IPS DF 6.9 (cell line): ENCODE results near the gene DRAP1.

Source experiments
- DNase-seq: peaks from one replicate; pipeline ENCODE4 v3.0.0-alpha.2; 2013; ENCODE audit warnings: low read depth, low spot score
- H3K27ac ChIP-seq: one replicate; pipeline ENCODE4 v1.5.1; 2013; ENCODE audit warnings: low read length, control low read depth
- H3K27me3 ChIP-seq: 2 replicates; pipeline ENCODE4 v1.6.1; 2013; ENCODE audit warnings: mild to moderate bottlenecking, low read length; ENCODE audit not compliant: control insufficient read depth, insufficient read depth
- H3K36me3 ChIP-seq: 2 replicates; pipeline ENCODE4 v1.6.1; 2013; ENCODE audit warnings: low read length; ENCODE audit not compliant: control insufficient read depth, insufficient read depth
- H3K4me1 ChIP-seq: 2 replicates; pipeline ENCODE4 v1.6.1; 2013; ENCODE audit warnings: low read length; ENCODE audit not compliant: control insufficient read depth, insufficient read depth
- H3K4me3 ChIP-seq: 2 replicates; pipeline ENCODE4 v1.5.1; 2013; ENCODE audit warnings: mild to moderate bottlenecking, low read length
- H3K9me3 ChIP-seq: 2 replicates; pipeline ENCODE4 v1.6.1; 2013; ENCODE audit warnings: low read length, inconsistent platforms; ENCODE audit not compliant: control insufficient read depth, insufficient read depth
- WGBS: extraction: QIAGEN DNeasy Blood & Tissue Kit; methylation state at CpG from one replicate; pipeline ENCODE4 v1.1.7; 2013; ENCODE audit warnings: mixed read lengths, missing lambda C conversion rate; ENCODE audit not compliant: insufficient read length, insufficient coverage; 5-methylcytosine and 5-hydroxymethylcytosine counted together

The DRAP1 gene

GRCh38 chr11:65907878-65908277 is 11.3 kb upstream of the DRAP1 start:
- DNase-seq, result no peak
- WGBS, result no CpG with 5 or more reads among the region's 6 CpGs
- Histone ChIP-seq H3K4me3 (no peak overlapping the region), H3K27ac (no peak overlapping the region), H3K9me3 (no peaks in the 10 kb centered on the region), H3K27me3 (no peaks in the 10 kb centered on the region; the same call in 1 of the 2 replicates), H3K36me3 (no peaks in the 10 kb centered on the region), H3K4me1 (peaks cover 1% of the 10 kb centered on the region; the same call in 1 of the 2 replicates)

- peaks cover 3% of the 10 kb centered on the region; the same call in 1 of the 2 replicates for H3K4me1 ChIP-seq
- no peak for DNase-seq
- H3K27me3 ChIP-seq, result no peaks in the 10 kb centered on the region
- H3K27ac ChIP-seq, result no peak overlapping the region
- H3K9me3 ChIP-seq, result no peaks in the 10 kb centered on the region
- no peaks in the 10 kb centered on the region for H3K36me3 ChIP-seq
- WGBS, result no CpG with 5 or more reads among the region's 14 CpGs
- no peak overlapping the region for H3K4me3 ChIP-seq
Observed at GRCh38 chr11:65911682-65912568, 7.3 kb upstream of the DRAP1 start.

- Histone ChIP-seq H3K4me3 (no peak overlapping the region), H3K36me3 (no peaks in the 10 kb centered on the region; the same call in 1 of the 2 replicates), H3K9me3 (no peaks in the 10 kb centered on the region), H3K4me1 (peaks cover 3% of the 10 kb centered on the region; the same call in 1 of the 2 replicates), H3K27me3 (no peaks in the 10 kb centered on the region), H3K27ac (no peak overlapping the region)
- WGBS, result no CpG with 5 or more reads among the region's 4 CpGs
- DNase-seq, result no peak
Observed at GRCh38 chr11:65912845-65913244, 6.4 kb upstream of the DRAP1 start.

- WGBS, result no CpG with 5 or more reads among the region's 10 CpGs
- Histone ChIP-seq H3K4me1 (peaks cover 3% of the 10 kb centered on the region; the same call in 1 of the 2 replicates), H3K4me3 (no peak overlapping the region), H3K27me3 (no peaks in the 10 kb centered on the region), H3K9me3 (no peaks in the 10 kb centered on the region), H3K27ac (no peak overlapping the region), H3K36me3 (no peaks in the 10 kb centered on the region; the same call in 1 of the 2 replicates)
- DNase-seq, result no peak
Observed at GRCh38 chr11:65915101-65915820, 4.0 kb upstream of the DRAP1 start.

GRCh38 chr11:65915821-65916251 is 3.4 kb upstream of the DRAP1 start:
- Histone ChIP-seq H3K4me1 (peaks cover 3% of the 10 kb centered on the region; the same call in 1 of the 2 replicates), H3K27me3 (no peaks in the 10 kb centered on the region), H3K4me3 (no peak overlapping the region), H3K36me3 (no peaks in the 10 kb centered on the region; the same call in 1 of the 2 replicates), H3K27ac (no peak overlapping the region), H3K9me3 (no peaks in the 10 kb centered on the region)
- no peak for DNase-seq
- no CpG with 5 or more reads among the region's 13 CpGs for WGBS

DNA sequence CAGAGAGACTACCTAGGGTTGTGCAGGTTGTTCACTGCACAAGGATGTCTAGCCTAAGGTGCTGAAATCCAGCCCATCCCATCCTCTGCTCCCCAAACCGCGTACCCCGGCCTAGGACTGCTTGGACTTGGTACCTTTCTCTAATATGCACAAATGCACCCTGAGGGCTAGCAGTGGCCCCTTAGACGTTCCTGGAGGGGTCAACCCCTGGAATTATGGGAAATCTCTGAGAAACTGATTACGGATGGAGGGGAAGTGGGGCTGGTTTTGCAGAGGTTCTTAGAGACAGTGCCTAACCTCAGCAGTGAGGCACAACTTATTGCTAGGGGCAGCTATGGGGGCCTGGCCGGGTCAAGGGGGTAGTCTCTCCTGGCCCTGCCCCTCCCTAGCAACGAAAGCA is 2.8 kb upstream of the DRAP1 start:
- no peak overlapping the region for H3K27ac ChIP-seq
- no peaks in the 10 kb centered on the region for H3K27me3 ChIP-seq
- H3K4me1 ChIP-seq, result peaks cover 3% of the 10 kb centered on the region; the same call in 1 of the 2 replicates
- no peaks in the 10 kb centered on the region; the same call in 1 of the 2 replicates for H3K36me3 ChIP-seq
- WGBS, result no CpG with 5 or more reads among the region's 7 CpGs
- no peak for DNase-seq
- no peaks in the 10 kb centered on the region for H3K9me3 ChIP-seq
- H3K4me3 ChIP-seq, result no peak overlapping the region

DNA sequence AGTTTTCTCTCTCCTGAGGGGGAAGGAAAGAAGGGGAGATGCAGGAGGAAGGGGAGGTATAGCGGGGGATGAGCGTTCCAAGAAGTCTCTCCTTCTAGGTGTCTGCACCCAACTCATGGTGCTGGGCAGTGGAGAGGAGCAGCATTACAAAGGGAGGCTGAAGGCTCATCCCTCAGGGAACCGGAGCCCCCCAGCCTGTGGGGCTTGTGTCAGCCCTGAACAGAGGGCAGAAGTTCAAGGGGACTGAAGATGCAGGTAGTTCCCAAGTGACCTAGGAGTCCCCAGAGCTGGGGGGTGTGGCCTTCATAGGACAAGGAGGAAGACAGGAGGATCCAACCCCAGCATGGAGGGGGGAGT is 2.2 kb upstream of the DRAP1 start:
- H3K27ac ChIP-seq, result no peak overlapping the region
- H3K4me1 ChIP-seq, result peaks cover 2% of the 10 kb centered on the region; the same call in 1 of the 2 replicates
- no CpG with 5 or more reads among the region's 3 CpGs for WGBS

GRCh38 chr11:65917434-65918210 is 1.6 kb upstream of the DRAP1 start:
- H3K27me3 ChIP-seq, result no peaks in the 10 kb centered on the region
- peak overlapping the region; percentile 92; the same call in 1 of the 2 replicates for H3K4me3 ChIP-seq
- H3K27ac ChIP-seq, result no peak overlapping the region
- peaks cover 4% of the 10 kb centered on the region; the same call in 1 of the 2 replicates for H3K36me3 ChIP-seq
- H3K9me3 ChIP-seq, result no peaks in the 10 kb centered on the region
- WGBS, result no CpG with 5 or more reads among the region's 35 CpGs
- no peak for DNase-seq
- H3K4me1 ChIP-seq, result peaks cover 2% of the 10 kb centered on the region; the same call in 1 of the 2 replicates

More for the DNA sequence above, 2.2 kb upstream of the DRAP1 start:
- H3K4me3 ChIP-seq, result no peak overlapping the region
- no peaks in the 10 kb centered on the region for H3K27me3 ChIP-seq
- no peak for DNase-seq
- peaks cover 2% of the 10 kb centered on the region; the same call in 1 of the 2 replicates for H3K36me3 ChIP-seq
- no peaks in the 10 kb centered on the region for H3K9me3 ChIP-seq

DNA sequence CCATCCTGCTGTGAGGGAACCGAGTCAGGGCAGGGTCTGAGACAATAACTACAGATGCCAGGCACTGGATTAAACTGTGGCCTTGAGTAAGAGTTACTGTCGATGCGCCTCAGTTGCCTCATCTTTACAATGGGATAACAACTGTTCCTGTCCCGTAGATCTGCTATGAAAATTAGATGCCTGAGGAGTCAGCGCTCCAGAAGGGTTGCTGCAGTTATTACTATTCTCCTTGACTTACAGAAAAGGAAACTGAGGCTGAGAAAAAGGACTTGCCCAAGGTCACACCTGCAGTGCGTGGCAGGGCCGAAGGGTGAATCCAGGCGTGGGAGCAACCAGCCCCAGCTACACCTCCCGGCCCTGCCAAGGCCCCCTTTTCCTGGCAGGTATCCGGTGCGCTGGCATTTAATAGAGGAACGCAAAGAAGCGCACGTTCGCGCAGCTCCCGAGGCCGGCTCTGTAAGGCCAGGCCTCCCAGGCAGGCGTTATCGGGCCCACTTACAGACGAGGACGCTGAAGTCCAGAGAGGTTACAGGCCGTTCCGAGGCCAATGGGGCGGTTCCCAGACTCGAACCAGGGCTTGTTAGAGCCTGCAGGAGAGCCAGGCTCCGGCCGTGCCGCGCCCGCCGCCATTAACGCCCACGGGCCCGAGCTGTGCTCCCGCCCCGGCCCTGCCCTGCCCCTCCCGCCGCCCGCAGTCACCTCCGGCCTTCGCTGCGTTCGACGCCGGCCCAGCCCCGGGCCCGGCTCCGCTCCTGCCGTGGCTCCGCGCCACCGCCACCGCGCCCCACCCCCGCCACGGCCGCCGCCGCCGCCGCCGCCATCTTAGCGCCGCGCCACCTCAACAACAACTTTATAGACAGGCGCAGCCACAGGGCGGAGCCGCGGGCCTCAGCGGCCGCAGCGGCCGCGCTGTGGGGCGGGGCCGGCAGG is 750 bp upstream of the DRAP1 start, which contains the start of gene C11orf68:
Gene C11orf68 (minus strand): TSS at position 852 of the 930 bp plus-strand sequence. CDS start 31 bp downstream, at position 821.
- peaks cover 2% of the 10 kb centered on the region; the same call in 1 of the 2 replicates for H3K4me1 ChIP-seq
- H3K36me3 ChIP-seq, result peaks cover 4% of the 10 kb centered on the region; the same call in 1 of the 2 replicates
- peak within 1 kb of the TSS; percentile 92 for H3K4me3 ChIP-seq
- H3K27me3 ChIP-seq, result no peaks in the 10 kb centered on the region
- no peak within 1 kb of the TSS for H3K27ac ChIP-seq
- no CpG with 5 or more reads among the region's 77 CpGs for WGBS
- DNase-seq, result no peak
- H3K9me3 ChIP-seq, result no peaks in the 10 kb centered on the region
